ENCODE results near the gene CHCHD4.

Gene CHCHD4

GRCh38 chr3:14137445-14137844, 12.8 kb upstream of the CHCHD4 start:
- Mint-ChIP-seq H3K27ac (no peak overlapping the region), H3K4me1 (ENCODE audit: low read depth) (peaks cover 37% of the 10 kb centered on the region), H3K4me3 (no peak overlapping the region), H3K36me3 (ENCODE audit: low read depth) (peaks cover 96% of the 10 kb centered on the region), H3K27me3 (no peaks in the 10 kb centered on the region), H3K9me3 (no peaks in the 10 kb centered on the region)
- intact Hi-C loops (cut with micrococcal nuclease) = no loop called here

GRCh38 chr3:14137004-14137403, 12.3 kb upstream of the CHCHD4 start:
- no peak overlapping the region for H3K27ac Mint-ChIP-seq
- H3K27me3 Mint-ChIP-seq = no peaks in the 10 kb centered on the region
- H3K4me3 Mint-ChIP-seq = no peak overlapping the region
- intact Hi-C loops (cut with micrococcal nuclease) = no loop called here
- no peaks in the 10 kb centered on the region for H3K9me3 Mint-ChIP-seq
- H3K36me3 Mint-ChIP-seq (ENCODE audit: low read depth) = peaks cover 96% of the 10 kb centered on the region
- peaks cover 32% of the 10 kb centered on the region for H3K4me1 Mint-ChIP-seq (ENCODE audit: low read depth)

DNA sequence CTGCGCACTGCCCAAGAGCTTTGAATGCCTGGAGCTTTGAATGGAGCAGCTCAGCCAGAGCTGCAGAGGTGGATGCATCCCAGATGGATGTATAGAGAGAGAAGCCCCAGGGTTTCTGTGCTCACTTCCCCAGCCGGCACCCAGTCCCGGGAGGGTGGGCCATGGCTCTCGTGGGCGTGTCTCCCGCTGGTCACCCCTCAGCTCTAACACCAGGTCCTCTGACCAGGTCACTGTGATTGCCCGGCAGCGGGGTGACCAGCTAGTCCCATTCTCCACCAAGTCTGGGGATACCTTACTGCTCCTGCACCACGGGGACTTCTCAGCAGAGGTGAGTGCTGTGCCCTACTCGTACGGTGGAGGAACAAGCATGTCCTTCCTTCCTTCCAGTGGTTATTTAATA, 10.9 kb upstream of the CHCHD4 start:
- no peak overlapping the region for H3K27ac Mint-ChIP-seq
- H3K4me1 Mint-ChIP-seq (ENCODE audit: low read depth) = peaks cover 19% of the 10 kb centered on the region
- no peak overlapping the region for H3K4me3 Mint-ChIP-seq
- H3K9me3 Mint-ChIP-seq = no peaks in the 10 kb centered on the region
- H3K36me3 Mint-ChIP-seq (ENCODE audit: low read depth) = peaks cover 100% of the 10 kb centered on the region
- intact Hi-C loops (cut with micrococcal nuclease) = no loop called here
- no peaks in the 10 kb centered on the region for H3K27me3 Mint-ChIP-seq

- H3K27ac Mint-ChIP-seq = no peak overlapping the region
- H3K9me3 Mint-ChIP-seq = no peaks in the 10 kb centered on the region
- intact Hi-C loops (cut with micrococcal nuclease) = no loop called here
- H3K4me1 Mint-ChIP-seq (ENCODE audit: low read depth) = peaks cover 12% of the 10 kb centered on the region
- H3K4me3 Mint-ChIP-seq = no peak overlapping the region
- H3K27me3 Mint-ChIP-seq = no peaks in the 10 kb centered on the region
- peaks cover 100% of the 10 kb centered on the region for H3K36me3 Mint-ChIP-seq (ENCODE audit: low read depth)
These were observed 9.6 kb upstream of the CHCHD4 start for GRCh38 chr3:14134291-14134690.

GRCh38 chr3:14133876-14134275, 9.2 kb upstream of the CHCHD4 start:
- intact Hi-C loops (cut with micrococcal nuclease) = no loop called here
- peaks cover 100% of the 10 kb centered on the region for H3K36me3 Mint-ChIP-seq (ENCODE audit: low read depth)
- no peaks in the 10 kb centered on the region for H3K9me3 Mint-ChIP-seq
- H3K27me3 Mint-ChIP-seq = no peaks in the 10 kb centered on the region
- no peak overlapping the region for H3K27ac Mint-ChIP-seq
- peaks cover 10% of the 10 kb centered on the region for H3K4me1 Mint-ChIP-seq (ENCODE audit: low read depth)
- H3K4me3 Mint-ChIP-seq = no peak overlapping the region

DNA sequence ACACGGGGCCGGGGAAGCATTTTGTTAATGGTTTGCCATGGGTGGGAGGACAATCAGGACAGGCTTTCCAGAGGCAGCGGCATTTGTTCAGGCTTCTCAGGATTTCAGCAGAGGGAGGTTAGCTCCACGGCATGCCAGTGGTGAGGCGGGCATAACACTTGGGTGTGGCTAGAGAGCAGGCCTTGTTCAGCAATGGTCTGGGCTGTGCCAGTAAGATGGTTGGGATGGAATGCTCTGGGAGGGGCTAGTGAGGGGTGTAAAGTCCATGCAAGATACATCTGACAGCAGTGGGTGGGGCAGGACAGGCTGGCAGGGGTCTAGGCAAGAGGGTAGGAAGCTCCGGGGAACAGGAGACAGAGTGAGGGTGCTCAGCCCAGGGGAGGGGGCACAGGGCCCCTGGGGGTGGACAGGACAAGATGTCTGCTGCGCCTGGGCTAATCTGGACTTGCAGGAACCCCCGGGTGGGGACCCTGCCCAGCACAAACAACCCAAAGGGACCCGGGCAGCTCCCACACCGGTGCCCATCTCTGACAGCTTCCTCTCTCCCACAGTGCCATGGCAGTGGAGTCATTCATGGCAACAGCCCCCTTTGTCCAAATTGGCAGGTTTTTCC, 8.6 kb upstream of the CHCHD4 start:
- Mint-ChIP-seq H3K27me3 (no peaks in the 10 kb centered on the region), H3K36me3 (ENCODE audit: low read depth) (peaks cover 100% of the 10 kb centered on the region), H3K4me3 (no peak overlapping the region), H3K27ac (no peak overlapping the region), H3K9me3 (no peaks in the 10 kb centered on the region), H3K4me1 (ENCODE audit: low read depth) (peaks cover 7% of the 10 kb centered on the region)
- intact Hi-C loops (cut with micrococcal nuclease) = no loop called here

GRCh38 chr3:14132689-14133088, 8.0 kb upstream of the CHCHD4 start:
- Mint-ChIP-seq H3K36me3 (ENCODE audit: low read depth) (peaks cover 100% of the 10 kb centered on the region), H3K4me3 (no peak overlapping the region), H3K27ac (no peak overlapping the region), H3K27me3 (no peaks in the 10 kb centered on the region), H3K4me1 (ENCODE audit: low read depth) (peaks cover 9% of the 10 kb centered on the region), H3K9me3 (no peaks in the 10 kb centered on the region)
- intact Hi-C loops (cut with micrococcal nuclease) = no loop called here

GRCh38 chr3:14132120-14132519, 7.5 kb upstream of the CHCHD4 start:
- Mint-ChIP-seq H3K9me3 (no peaks in the 10 kb centered on the region), H3K27ac (no peak overlapping the region), H3K4me1 (ENCODE audit: low read depth) (peaks cover 15% of the 10 kb centered on the region), H3K36me3 (ENCODE audit: low read depth) (peaks cover 100% of the 10 kb centered on the region), H3K4me3 (no peak overlapping the region), H3K27me3 (no peaks in the 10 kb centered on the region)
- intact Hi-C loops (cut with micrococcal nuclease) = no loop called here

DNA sequence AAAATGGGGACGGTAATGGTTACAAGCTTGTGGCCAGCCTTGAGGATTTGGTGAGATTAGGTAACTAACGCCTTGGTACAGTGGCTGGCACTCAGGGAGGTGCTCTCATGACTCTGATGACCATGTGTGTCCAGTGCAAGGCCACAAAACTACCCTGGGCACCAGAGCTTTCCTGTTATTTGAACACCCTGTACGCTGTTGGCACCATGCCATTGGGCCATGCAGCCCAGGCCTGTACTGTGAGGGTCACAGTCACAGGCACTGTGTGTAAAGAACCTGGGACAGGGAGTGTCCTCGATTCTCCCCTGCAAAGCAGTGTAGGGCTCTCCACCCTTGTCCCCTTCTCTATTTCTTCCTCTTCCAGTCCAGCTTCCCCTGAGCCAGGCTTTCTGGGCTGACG, 6.5 kb upstream of the CHCHD4 start:
- Mint-ChIP-seq H3K4me1 (ENCODE audit: low read depth) (peaks cover 24% of the 10 kb centered on the region), H3K4me3 (no peak overlapping the region), H3K27ac (no peak overlapping the region), H3K9me3 (no peaks in the 10 kb centered on the region), H3K27me3 (no peaks in the 10 kb centered on the region), H3K36me3 (ENCODE audit: low read depth) (peaks cover 90% of the 10 kb centered on the region)
- intact Hi-C loops (cut with micrococcal nuclease) = no loop called here

DNA sequence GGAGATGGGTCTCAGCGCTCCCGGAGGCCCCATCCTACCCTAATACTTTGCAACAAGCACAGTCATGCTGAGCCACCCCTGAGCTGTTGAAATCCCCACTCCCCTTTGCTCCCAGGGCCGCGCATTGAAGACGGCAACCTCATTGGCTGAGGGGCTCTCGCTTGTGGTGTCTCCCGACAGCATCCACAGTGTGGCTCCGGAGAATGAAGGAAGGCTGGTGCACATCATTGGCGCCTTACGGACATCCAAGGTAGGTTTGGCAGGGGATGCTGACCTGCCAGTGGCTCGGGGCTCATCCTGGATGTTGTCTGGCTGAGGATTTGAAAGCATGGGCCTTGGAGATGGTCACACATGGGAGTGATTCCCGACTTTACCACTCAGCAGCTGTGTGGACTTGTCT, 6.0 kb upstream of the CHCHD4 start:
- Mint-ChIP-seq H3K27ac (no peak overlapping the region), H3K4me1 (ENCODE audit: low read depth) (peaks cover 29% of the 10 kb centered on the region), H3K9me3 (no peaks in the 10 kb centered on the region), H3K36me3 (ENCODE audit: low read depth) (peaks cover 87% of the 10 kb centered on the region), H3K27me3 (no peaks in the 10 kb centered on the region), H3K4me3 (no peak overlapping the region)
- intact Hi-C loops (cut with micrococcal nuclease) = no loop called here

DNA sequence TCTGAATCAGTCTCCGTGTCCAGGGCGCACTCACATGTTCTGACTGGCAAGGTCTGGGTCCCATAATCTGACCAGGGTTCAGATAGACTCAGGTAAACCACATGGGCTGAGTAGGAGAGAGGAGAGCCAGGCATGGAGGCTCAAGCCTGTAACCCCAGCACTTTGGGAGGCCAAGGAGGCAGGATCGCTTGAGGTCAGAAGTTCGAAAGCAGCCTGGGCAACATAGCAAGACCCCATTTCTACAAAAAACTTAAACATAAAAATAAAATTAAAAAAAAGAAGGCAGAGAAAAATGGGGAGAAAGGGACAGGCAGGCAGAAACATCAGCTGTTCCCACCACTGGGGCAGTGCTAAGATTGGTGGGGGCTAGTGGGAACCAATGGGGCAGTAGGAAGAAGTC, 5.6 kb upstream of the CHCHD4 start:
- H3K4me1 Mint-ChIP-seq (ENCODE audit: low read depth) = peaks cover 34% of the 10 kb centered on the region
- H3K27ac Mint-ChIP-seq = no peak overlapping the region
- H3K36me3 Mint-ChIP-seq (ENCODE audit: low read depth) = peaks cover 87% of the 10 kb centered on the region
- intact Hi-C loops (cut with micrococcal nuclease) = no loop called here
- H3K9me3 Mint-ChIP-seq = no peaks in the 10 kb centered on the region
- no peak overlapping the region for H3K4me3 Mint-ChIP-seq
- no peaks in the 10 kb centered on the region for H3K27me3 Mint-ChIP-seq

DNA sequence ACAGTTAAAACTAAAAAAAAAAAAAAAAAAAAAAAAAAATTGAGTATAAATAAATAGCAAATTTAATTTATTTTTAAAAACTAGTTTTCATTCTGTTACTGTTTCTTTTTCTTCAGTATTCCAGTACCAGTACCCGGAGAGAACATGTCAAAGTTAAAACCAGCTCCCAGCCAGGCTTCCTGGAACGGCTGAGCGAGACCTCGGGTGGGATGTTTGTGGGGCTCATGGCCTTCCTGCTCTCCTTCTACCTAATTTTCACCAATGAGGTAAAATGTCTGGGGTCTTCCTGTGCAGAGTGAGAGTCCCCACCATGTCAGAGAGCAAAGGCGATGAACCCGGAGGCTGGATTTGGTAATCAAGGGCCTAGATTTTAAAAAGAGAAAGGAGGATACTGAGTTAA, 4.6 kb upstream of the CHCHD4 start:
- intact Hi-C loops (cut with micrococcal nuclease) = loop anchor here (10.0 kb wide), 1 partner anchor 234 kb away; no protein-coding TSS in a partner anchor
- H3K36me3 Mint-ChIP-seq (ENCODE audit: low read depth) = peaks cover 84% of the 10 kb centered on the region
- H3K27me3 Mint-ChIP-seq = no peaks in the 10 kb centered on the region
- H3K4me3 Mint-ChIP-seq = no peak overlapping the region
- H3K4me1 Mint-ChIP-seq (ENCODE audit: low read depth) = peaks cover 34% of the 10 kb centered on the region
- H3K9me3 Mint-ChIP-seq = no peaks in the 10 kb centered on the region
- no peak overlapping the region for H3K27ac Mint-ChIP-seq

- Mint-ChIP-seq H3K9me3 (no peaks in the 10 kb centered on the region), H3K4me3 (no peak overlapping the region), H3K27me3 (no peaks in the 10 kb centered on the region), H3K4me1 (ENCODE audit: low read depth) (peaks cover 37% of the 10 kb centered on the region), H3K27ac (no peak overlapping the region), H3K36me3 (ENCODE audit: low read depth) (peaks cover 78% of the 10 kb centered on the region)
- intact Hi-C loops (cut with micrococcal nuclease) = loop anchor here (10.0 kb wide), 1 partner anchor 234 kb away; no protein-coding TSS in a partner anchor
These were observed 4.1 kb upstream of the CHCHD4 start for GRCh38 chr3:14128724-14129123.

- Mint-ChIP-seq H3K27ac (peak overlapping the region; percentile 2), H3K4me3 (no peak overlapping the region), H3K27me3 (no peaks in the 10 kb centered on the region), H3K9me3 (no peaks in the 10 kb centered on the region), H3K36me3 (ENCODE audit: low read depth) (peaks cover 70% of the 10 kb centered on the region), H3K4me1 (ENCODE audit: low read depth) (peaks cover 48% of the 10 kb centered on the region)
- intact Hi-C loops (cut with micrococcal nuclease) = loop anchor here (10.0 kb wide), 1 partner anchor 233 kb away; no protein-coding TSS in a partner anchor
These were observed 3.0 kb upstream of the CHCHD4 start for GRCh38 chr3:14127516-14128161.

Data from dendritic cell treated with granulocyte-macrophage colony-stimulating factor and Interleukin-4, amounts not matched to agents 40 ng/mL and 50 ng/mL, for 4 days (primary cell).